NCI-H345 treated with DMSO at 0.1 percent for 48 hours (cell line): ENCODE measurements around the gene COX8C.
A peak's percentile ranks its signal among the peaks of the same experiment; 100 is the strongest.
"Not testable (repeated sequence)": the region's sequence is repeated elsewhere in the genome, so short reads cannot be mapped to it uniquely, and the experiment has no call there.

Experiments used
- DNase-seq: peaks from one replicate; lab custom pipeline; 2025; ENCODE audit not compliant: unreplicated experiment; lab: John Stamatoyannopoulos, UW

The COX8C gene

GRCh38 chr14:93320489-93320888, 26.5 kb upstream of the COX8C start:
- DNase-seq: no peak

- DNase-seq: no peak
These were observed 23.9 kb upstream of the COX8C start for GRCh38 chr14:93322929-93323599.

- no peak for DNase-seq
These were observed 23.3 kb upstream of the COX8C start for GRCh38 chr14:93323600-93324174.

GRCh38 chr14:93326196-93326595, 20.8 kb upstream of the COX8C start:
- no peak for DNase-seq

GRCh38 chr14:93328546-93328945, 18.4 kb upstream of the COX8C start:
- DNase-seq: no peak

- no peak for DNase-seq
These were observed 16.9 kb upstream of the COX8C start for GRCh38 chr14:93329965-93330608.

GRCh38 chr14:93330609-93331000, 16.4 kb upstream of the COX8C start:
- no peak for DNase-seq

GRCh38 chr14:93331002-93331727, 15.8 kb upstream of the COX8C start:
- no peak for DNase-seq

- no peak for DNase-seq
These were observed 15.1 kb upstream of the COX8C start for GRCh38 chr14:93331728-93332396.

GRCh38 chr14:93332397-93332852, 14.6 kb upstream of the COX8C start:
- DNase-seq: no peak

- DNase-seq: peak; percentile 89
These were observed 13.9 kb upstream of the COX8C start, which contains the start of gene BTBD7 for GRCh38 chr14:93332853-93333630. BTBD7 (minus strand) TSS chr14:93333036; CDS start chr14:93296051, 36,985 bp downstream.

- DNase-seq: no peak
These were observed 13.3 kb upstream of the COX8C start for GRCh38 chr14:93333631-93334103.

- DNase-seq: no peak
These were observed 9.7 kb upstream of the COX8C start for GRCh38 chr14:93337143-93337753.

- DNase-seq: no peak
These were observed 9.1 kb upstream of the COX8C start for GRCh38 chr14:93337884-93338283.

GRCh38 chr14:93343266-93343665, 3.7 kb upstream of the COX8C start:
- DNase-seq: no peak

GRCh38 chr14:93343797-93344196, 3.2 kb upstream of the COX8C start:
- DNase-seq: no peak

- no peak for DNase-seq
These were observed 868 bp downstream of the COX8C start for GRCh38 chr14:93347850-93348249.

GRCh38 chr14:93348292-93348691, 1.3 kb downstream of the COX8C start:
- no peak for DNase-seq

GRCh38 chr14:93354873-93355272, 7.9 kb downstream of the COX8C start:
- not testable (repeated sequence) for DNase-seq
